Frontal cortex (tissue), 4 donors: ENCODE results near the gene ETNK1. TPM values are rescaled to one million over a fixed set of nuclear protein-coding genes. Genes with fewer than 3 reads are reported as not detected.
"Not testable (repeated sequence)": the region's sequence is repeated elsewhere in the genome, so short reads cannot be mapped to it uniquely, and the experiment has no call there.

Experiments used
- DNase-seq, 2 donors: peaks; one replicate each; pipeline ENCODE4 v3.0.0; 2012; ENCODE audit warnings: low spot score in 2 of 2
- FAIRE-seq: peaks from 2 replicates; lab custom pipeline; 2012; peaks lifted over from hg19 to GRCh38; lab: Jason Lieb, UNC
- total RNA-seq: library from RNA; depleted of rRNA; stranded (reverse); fragments of >200 nt; gene quantifications from one replicate; pipeline ENCODE4 v1.2.3, GENCODE V29; 2014
- donor health status: control.
- donor health status: control.
- donor health status: control.

The ETNK1 gene
- total RNA-seq, 1 donor from 2014 or later = 156 TPM

DNA sequence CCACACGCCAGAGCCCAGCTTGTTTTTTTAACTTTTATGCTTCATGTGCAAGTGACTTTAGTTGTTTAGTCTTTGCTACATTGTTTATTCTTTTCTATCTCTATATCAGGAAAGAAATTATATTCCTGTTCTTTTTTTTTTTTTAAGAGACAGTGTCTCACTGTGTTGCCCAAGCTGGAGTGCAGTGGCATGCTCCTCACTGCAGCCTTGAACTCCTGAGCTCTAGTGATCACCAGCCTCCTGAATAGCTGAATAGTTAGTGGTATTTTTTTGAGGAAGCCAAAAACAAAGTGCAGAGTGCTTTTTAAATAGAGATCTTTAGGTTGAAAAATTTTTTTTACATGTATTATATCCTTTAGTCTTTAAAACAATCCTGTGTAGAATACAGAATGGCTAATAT is 58.2 kb downstream of the ETNK1 start:
- FAIRE-seq (no peak), DNase-seq (no peak)

DNA sequence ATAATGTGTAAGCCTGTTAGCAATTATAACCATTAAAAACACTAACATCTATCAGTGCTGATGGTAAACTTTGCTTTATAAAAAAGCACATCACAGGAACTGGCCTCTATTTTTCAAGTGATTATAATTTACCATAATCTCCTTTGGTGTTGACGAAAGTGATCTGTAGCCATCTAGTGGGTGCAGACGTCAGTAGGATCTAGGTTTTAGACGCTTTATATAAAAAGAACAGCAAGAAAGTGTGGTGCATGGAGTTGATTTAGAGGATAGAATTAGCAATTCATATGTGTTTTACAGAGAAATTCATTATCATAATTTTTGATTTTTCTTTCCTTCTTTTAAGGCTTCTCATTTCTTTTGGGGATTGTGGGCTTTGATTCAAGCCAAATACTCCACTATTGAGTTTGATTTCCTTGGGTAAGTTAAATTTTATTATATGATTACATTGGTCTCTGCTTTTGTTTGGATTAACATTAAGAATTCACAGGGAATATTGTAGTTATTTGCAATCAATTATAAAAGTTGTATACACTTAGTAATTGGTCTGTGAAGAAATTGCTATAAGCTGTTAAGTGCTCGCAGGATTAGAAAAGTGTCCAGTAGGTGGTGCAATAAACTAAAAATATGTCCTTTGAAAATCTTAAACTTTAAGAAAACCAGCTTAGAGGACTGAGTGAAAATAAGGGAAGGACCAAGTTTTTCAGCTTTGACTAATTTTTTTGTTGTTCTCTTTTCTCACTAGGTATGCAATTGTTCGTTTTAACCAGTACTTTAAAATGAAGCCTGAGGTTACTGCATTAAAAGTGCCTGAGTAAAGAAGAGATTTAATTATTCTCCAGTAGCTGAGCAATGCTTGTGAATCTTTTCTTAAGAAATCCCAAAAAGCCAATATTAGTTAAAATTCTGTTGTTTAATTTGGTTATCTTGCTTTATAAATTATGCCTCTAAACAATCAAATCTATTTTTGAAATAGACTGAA is 59.5 kb downstream of the ETNK1 start:
- peak; percentile 93 for FAIRE-seq
- DNase-seq = no peak

DNA sequence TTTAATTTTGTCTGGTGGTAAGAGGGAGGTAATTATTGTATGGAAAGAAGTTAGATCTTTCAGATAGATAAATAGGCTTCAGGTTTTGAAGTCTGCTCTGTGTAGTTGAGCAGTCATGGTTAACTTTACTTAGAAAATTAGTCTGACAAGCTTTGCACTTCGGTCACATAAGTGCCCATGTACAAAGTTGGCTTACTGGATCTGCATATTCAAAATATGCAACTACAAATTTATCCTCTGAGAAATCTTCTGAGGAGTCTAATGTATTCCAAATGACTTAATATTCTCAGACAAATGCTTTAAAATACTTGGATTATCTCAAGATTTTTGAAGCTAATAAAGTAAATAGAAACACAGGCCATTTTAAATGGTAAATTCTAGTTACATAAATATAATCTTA is 61.2 kb downstream of the ETNK1 start:
- FAIRE-seq (no peak), DNase-seq (no peak)

DNA sequence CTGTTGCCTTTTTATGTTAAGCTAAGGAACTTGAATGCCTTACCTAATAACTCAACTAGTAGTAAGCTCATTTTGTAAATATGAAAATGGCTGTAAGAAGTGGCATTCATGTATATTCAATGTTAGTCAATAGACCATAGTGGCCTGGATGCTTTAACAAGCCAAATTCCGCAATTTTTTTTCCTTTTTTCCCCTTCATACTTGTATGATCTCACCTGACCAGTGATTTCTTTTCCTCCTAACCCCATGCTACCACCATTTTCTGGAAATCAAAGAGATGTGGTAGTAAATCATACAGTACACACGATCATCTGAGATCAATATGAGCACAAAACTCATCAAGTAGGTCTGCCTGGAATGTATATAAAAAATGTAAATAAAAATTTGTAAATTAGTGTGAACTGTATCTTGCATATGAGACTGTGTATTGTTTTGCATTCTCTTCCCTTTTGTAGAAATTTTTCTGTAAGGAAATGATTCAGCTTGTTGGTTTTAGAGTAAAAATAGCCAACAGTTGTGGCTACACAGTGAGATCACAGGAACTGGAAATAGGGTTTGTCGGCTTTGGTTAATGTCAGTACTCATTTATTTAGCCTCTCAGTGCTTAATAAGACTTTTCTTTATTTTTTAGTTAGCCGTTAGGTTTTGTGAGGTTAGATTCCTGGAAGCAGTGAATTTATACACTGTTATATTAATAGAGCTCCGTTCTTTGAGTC is 62.5 kb downstream of the ETNK1 start:
- DNase-seq (no peak), FAIRE-seq (no peak)

DNA sequence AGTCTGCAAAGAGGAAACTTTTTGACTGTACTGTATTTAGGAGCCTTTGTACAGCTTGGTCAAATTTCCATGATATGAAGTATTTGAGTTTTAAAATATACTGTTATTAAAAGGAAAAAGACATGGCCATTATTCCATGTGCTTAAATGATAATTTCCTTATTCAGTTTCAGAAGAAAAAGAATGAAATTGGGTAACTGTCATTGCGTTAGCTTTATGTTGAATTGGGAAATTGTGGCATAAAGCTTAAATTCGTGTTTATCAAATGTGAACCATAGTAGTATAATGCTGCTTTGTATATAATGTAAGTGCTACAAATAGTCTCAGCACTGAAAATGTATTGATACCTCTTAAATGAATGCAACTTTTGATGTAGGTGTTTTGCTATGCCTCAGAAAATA is 64.9 kb downstream of the ETNK1 start:
- DNase-seq (no peak), FAIRE-seq (no peak)

DNA sequence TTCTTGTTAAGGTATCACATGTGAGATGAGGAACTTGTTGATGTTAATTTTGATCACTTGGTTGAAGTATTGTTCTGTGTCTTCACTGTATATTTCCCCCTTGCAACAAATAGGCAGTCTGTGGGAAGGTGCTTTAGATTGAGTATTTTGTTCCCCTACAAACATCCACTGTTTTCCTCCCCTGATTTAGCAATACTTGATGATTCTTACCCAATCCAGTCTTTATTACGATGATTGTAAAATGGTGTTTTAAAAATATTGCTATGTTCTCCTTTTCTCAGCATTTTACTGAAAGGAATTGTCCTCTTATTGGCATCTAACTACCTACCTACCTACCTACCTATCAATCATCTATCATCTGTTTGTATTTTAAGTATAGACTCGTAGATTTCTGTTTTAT is 66.3 kb downstream of the ETNK1 start:
- DNase-seq = no peak
- FAIRE-seq = no peak

DNA sequence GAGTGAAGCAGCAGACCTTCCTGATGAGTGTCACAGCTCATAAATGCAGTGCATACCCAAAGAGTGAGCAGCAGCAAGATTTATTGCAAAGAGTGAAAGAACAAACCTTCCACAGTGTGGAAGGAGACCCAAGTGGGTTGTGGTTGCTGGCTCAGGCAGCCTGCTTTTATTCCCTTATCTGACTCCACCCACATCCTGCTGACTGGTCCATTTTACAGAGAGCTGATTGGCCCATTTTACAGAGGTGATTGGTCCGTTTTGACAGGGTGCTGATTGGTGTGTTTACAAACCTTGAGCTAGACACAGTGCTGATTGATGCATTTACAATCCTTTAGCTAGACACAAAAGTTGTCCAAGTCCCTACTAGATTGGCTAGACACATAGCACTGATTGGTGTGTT is 67.5 kb downstream of the ETNK1 start:
- not testable (repeated sequence) for FAIRE-seq

DNA sequence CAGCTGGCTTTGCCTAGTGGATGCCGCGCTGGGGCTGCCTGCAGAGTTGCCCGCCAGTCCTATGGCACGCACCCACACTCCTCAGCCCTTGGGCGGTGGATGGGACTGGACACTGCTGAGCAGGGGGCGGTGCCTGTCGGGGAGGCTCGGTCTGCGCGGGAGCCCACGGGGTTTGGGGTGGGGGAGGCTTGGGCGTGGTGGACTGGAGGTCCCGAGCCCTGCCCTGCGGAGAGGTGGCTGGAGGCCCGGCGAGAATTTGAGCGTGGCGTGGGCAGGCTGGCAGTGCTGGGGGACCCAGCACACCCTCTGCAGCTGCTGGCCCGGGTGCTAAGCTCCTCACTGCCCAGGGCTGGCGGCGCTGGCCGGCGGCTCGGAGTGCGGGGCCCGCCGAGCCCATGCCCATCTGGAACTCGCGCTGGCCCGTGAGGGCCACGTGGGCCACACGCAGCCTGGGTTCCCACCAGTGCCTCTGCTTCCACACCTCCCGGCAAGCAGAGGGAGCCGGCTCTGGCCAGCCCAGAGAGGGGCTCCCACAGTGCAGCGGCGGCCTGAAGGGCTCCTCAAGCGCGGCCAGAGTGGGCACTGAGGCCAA is 68.1 kb downstream of the ETNK1 start:
- FAIRE-seq (no peak), DNase-seq (no peak)

More for the DNA sequence above, 67.5 kb downstream of the ETNK1 start:
- DNase-seq = not testable (repeated sequence)

DNA sequence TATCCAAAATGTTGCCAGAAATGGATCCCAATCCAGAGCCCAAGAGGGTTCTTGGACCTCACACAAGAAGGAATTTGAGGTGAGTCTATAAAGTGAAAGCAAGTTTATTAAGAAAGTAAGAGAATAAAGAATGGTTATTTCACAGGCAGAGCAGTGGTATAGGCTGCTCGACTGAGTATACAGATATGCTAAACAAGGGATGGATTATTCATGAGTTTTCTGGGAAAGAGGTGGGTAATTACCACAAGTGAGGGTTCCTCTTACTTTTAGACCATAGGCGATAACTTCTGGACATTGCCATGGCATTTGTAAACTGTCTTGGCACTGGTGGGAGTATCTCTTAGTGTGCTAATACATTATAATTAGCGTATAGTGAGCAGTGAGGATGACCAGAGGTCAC is 73.6 kb downstream of the ETNK1 start:
- FAIRE-seq (no peak), DNase-seq (no peak)

DNA sequence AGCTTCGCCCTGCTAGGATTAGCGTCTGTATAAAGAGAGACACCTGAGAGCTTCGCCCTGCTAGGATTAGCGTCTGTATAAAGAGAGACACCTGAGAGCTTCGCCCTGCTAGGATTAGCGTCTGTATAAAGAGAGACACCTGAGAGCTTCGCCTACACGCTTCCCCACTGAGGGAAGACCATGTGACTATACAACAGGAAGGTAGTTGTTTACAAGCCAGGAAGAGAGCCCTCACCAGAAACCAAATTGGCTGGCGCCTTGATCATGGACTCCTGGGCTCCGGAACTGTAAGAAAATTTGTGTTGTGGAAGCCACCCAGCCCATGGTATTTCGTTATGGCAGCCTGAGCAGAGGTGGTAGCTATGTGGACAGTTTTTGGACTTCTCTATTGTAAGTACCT is 74.7 kb downstream of the ETNK1 start:
- not testable (repeated sequence) for DNase-seq, FAIRE-seq

DNA sequence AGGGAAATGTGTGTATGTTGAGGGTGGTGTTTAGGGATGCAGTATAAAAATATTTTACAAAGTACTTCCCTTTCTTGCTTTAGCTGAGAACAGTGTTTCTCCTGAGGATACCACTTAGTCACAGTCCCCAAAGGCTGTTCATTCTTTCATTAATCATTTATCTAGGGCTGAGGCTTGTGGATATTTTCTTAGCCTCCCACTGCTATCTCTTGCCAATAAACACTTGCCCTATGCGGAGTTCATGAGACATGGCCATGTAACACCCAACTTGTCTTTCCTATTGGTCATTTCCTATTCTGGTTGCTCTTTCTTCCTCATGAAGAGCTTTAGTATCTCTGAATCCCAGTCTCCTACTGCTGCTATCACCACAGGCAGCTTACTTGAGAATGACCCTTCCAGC is 75.1 kb downstream of the ETNK1 start:
- FAIRE-seq (no peak), DNase-seq (no peak)

DNA sequence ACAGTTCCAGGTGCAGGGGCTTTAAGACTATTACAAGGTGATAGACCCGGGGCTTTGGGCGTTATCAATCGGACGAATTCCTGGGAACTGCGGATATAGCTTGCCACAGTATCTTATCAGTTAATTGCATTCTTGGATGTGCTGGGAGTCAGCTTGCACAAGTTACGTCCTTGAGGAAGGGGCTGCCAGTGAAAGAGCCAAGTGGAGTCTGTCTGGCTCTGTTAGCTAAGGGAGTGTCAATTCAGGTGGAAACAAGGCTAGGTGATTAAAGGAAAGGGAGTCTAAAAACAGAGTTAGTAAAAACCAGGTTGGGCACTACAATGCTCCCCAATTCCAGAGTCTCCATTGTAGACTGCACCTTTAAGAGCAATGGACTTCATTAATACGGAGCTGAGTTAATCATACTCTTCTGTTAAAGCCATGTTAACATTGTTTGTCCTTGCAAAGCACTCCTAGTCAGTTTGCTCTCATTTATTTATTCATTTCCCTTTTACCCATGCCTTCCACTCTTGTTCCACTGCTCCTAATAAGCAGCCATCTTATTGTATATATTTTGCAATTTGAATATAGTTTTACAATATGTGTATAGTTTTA is 76.3 kb downstream of the ETNK1 start:
- DNase-seq, FAIRE-seq: not testable (repeated sequence)

DNA sequence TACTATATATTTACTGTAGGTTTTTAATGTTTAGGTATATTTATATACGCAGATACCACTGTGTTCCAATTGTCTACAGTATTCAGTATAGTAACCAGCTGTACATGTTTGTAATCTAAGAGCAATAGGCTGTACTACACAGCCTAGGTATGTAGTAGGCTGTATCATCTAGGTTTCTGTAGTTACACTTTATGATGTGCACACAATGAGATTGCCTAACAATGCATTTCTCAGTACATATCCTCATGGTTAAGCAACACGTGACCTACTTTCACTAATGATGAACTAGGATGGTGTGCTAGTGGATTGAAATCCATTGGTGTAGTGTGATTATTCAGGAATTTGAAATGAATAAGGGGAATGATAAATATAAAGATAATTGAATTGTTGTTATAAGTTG is 77.7 kb downstream of the ETNK1 start:
- DNase-seq (no peak), FAIRE-seq (no peak)

DNA sequence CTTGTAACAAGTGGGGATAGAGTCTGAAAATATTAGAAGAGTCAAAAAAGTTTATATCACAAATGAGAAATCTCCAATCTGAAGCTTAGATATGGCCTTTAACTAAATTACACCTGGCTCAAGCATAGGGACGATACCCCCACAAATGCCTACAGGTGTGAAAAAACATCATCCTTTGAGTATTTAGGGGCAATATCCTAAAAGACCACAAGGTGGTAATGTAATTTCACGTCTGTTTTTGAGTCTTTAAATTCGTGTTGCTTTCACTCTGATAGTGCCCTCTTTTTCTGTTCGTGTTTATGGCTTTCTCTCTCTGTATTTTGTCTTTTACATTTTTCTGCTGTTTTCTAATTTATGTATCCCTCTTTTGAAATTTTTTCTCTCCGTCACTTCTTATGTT is 84.3 kb downstream of the ETNK1 start:
- FAIRE-seq = no peak

DNA sequence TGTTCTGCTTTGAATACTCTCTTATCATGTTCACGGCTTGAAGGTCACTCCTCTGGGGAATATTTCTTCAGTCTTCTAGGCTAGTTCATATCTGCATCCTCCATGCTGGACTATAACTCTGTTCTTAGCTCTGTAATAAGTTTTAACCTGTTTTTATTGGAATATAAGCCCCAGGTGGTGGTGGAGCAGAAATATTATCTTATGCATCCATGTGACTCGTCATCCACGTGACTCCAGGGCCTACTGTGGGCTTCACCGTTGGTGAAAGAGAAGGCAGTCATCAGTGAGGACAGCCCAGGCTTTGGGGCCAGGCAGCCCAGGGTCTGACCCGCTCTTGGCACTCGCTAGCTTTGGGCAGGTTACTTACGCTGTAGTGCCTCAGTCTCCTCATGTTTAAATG is 87.1 kb downstream of the ETNK1 start:
- no peak for DNase-seq
- FAIRE-seq = no peak

More for the DNA sequence above, 84.3 kb downstream of the ETNK1 start:
- peak in 1 of 2 donors; percentile 53 for DNase-seq

DNA sequence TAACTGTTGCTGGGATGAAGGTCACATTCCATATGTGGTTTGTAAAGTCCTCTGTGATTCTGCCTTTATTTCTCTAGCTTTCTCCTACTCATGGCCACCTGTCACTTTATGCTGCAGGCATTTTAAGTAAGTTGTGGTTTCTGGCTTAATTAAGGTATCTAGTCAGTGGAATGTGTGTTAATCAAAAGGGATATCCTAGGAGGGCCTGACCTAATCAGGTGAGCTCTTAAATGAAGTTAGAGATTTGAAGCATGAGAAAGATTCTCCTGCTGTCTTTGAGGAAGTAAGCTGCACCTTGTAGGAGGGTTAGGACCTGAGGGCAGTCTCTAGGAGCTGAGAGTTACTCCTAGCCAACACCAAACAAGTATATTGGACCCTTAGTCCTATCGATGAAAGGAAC is 90.3 kb downstream of the ETNK1 start:
- DNase-seq (no peak), FAIRE-seq (no peak)

DNA sequence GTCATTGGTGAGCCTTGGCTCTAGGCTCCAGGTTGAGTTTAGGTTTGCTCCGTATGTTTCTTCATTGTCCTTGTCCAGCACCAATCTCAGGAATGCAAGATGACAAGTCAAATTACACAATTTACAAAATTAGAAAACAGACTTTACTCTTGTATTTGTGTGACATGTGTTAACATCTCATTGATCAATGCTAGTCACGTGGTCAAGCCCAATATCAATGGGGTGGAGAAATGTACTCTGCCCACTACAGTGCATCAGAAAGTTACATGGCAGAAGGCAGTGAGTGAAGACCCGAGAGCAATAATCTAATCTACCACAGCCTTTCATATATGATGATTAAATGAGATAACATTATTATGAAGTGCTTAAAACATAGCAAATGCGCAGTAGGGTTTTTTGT is 94.8 kb downstream of the ETNK1 start:
- FAIRE-seq = no peak
- DNase-seq = no peak

DNA sequence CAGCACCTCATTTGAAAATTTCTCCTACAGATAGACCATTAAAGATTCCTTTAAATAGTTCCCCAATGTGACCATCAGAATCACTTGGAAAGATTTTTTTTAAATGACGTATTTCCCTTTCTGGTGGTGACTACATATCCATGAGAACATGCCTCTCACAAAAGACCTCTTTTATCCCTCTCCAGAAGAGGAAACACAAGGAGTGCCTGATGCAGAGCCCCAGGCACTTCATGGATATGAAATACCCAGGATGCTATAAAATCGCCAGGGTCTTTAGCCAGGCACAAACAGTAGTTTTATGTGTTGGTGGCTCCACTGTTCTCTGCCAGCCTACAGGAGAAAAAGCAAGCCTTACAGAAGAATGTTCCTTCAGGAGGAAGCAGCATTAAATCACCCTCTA is 97.1 kb downstream of the ETNK1 start:
- DNase-seq (no peak), FAIRE-seq (no peak)

DNA sequence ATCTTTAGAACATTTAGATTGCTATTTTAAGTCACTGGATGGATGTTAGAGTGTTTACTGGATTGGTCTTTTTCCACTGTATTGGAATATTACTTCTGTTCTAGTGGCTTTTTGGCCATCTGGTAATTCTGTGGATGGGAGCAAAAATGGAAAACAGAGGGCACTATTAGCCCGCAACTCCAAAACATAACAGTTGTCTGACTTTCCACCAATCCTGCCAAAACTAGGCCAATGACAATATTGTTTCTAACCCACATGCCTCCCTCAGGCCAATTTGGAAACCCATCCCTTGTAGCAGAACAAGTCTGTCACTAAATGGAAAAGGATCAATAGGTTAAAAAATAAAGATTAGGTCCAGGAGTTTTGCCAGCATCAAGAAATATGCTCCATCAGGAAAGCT is 97.8 kb downstream of the ETNK1 start:
- FAIRE-seq = no peak
- DNase-seq = no peak

DNA sequence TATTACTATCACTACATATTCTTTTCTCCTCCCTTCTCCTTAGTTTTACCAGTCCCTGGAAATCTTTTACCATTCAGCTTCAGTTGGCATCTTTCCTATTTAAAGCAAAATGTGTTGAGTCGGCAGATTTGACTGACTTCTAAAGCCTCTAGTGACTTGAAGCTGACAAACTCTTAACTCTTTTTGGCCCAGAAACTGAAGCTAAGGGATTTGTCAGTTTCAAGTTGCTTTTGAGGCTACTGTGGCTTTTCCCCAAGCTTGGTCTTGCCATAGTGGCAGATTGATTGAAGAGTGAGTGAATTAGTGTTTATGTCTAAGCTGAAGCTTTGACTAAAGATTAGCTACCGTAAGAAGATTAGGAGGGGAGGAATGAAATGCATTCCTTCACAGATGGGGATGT is 104.0 kb downstream of the ETNK1 start:
- FAIRE-seq = no peak
- no peak for DNase-seq
